ELF-1 (cell line): ENCODE data around the gene EYS.

Experiments
- DNase-seq: peaks from one replicate; pipeline ENCODE4 v3.0.0-alpha.2; 2016; ENCODE audit warnings: low read depth, low spot score

The EYS gene

DNA sequence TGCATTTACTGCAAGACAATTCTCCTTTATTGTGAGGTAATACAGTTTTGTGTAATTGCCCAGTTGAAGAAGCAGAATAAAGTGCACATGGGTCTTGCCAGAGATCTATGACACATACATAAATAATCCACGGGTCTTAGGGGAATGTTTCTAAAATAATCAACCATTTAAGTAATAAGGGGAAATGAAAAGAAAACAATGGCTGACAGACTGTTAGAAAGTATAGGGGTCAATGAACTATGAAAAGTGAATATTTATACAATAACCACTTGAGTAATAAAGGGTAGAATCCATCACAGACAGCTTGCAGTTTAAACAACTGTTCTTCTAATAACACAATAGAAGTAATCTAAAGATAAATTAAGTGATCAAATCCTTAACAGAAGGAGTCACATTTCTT, 477.2 kb downstream of the EYS start:
- no peak for DNase-seq

DNA sequence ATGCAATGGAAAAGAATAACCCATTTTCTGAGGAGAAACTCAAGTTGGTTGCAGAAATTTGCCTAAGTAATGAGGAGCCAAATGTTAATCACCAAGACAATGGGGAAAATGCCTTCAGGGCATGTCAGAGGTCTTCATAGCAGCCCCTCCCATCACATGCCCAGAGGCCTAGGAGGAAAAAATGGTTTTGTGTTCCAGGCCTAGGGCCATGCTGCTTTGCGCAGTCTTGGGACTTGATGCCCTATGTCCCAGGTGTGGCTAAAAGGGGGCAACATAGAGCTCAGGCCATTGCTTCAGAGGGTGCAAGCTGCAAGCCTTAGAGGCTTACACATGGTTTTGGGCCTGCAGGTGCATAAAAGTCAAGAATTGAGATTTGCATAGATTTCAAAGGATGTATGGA, 485.9 kb downstream of the EYS start:
- DNase-seq: no peak

DNA sequence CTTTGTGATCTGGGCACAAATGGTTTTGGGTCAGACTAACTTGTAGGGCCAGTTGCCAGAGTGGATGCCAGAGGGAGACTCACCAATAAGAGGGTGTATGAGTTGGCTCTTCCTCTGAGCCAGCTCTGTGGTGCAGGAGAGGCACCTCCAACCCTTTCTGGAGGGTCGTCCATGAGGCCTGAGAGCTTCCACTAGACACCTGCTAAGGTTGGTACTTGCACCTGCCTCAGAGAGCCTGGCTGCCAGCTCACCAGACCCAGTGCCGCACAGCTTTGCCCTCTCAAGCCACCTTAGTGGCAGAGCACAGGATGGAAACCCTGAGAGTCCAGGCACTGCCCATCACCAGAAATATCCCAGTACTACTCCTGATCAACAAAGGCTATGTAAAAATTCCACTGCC, 504.3 kb downstream of the EYS start:
- no peak for DNase-seq

DNA sequence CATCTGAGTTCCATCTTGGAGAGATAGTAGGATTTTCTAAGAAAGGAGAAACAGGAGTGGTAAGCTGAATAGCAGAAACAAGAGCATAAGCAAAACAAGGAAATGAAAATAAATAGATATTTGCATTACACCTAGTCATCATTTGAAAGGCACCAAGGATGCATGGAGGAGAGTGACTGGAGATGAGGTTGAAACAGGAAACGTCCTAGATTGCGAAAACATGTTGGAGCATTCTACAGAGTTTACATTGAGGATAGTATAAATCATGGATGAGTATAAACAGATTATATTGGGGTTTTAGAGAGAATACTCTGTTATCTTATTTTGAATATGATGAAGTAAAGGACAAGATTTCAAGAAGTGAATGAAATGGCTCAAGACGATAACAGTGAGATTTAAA, 507.3 kb downstream of the EYS start:
- no peak for DNase-seq

DNA sequence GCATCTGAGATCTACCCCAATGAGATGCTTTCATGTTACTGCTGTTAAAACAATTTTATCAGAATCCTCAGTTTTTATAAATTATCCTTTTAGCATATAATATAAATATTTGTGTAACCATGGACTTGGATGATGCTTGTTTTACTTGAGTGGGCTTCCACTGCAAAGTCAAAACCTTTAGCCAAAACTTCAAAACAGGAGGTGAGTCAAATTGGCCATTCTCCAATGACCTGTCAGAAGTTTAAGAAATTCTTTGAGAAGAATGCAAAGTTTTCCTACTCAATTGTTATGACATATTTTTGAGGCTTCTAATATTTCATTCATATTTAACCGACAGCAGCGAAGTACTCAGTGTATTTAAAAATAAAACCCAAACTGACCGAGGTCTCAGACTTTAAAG, 507.9 kb downstream of the EYS start:
- no peak for DNase-seq

DNA sequence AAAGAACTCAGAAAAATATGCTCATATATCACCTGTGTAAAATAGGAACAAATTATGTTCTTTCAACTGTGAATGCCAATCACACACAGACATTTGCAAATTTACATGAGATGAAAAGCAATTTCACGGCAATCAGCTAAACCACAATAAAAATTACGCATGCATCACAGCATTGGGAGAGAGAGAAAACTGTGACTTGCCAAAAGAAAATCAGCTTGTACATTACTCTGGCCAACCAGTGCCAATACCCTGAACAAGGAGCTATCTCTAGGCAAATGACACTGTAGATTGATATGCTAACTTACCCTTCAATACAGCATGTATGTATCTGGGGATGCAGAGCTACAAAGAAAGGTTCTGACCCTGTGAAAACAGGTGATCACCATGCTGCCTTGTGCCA, 515.6 kb downstream of the EYS start:
- DNase-seq: no peak

DNA sequence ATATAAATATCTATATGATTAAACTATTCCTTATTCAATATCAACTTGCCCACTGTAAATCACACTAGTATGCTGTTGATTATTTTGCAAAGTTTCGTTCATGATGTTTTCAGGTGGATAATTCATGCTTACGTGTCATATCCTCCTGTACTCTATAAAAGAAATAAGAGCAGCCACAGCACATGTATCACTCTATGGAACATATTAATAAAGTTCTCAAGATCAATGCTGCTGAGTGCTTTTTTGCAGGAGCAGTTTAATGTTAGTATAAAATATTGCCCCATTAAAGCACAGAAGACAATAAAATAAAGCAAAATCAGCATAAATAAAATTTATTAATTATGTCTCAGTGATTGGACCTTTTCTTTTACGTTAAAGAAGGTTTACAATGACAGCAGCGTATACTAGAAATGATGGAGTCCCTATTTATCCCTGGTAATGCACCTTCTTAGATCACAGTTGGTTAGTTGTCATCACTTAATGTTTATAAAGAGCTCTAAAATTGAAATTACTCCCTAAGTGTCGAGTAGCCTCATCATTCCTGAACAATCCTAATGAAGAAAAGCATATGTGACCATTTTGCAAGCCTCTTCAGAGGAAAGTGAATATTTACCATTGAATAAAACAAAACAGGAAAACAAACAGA, 517.7 kb downstream of the EYS start:
- DNase-seq: no peak

DNA sequence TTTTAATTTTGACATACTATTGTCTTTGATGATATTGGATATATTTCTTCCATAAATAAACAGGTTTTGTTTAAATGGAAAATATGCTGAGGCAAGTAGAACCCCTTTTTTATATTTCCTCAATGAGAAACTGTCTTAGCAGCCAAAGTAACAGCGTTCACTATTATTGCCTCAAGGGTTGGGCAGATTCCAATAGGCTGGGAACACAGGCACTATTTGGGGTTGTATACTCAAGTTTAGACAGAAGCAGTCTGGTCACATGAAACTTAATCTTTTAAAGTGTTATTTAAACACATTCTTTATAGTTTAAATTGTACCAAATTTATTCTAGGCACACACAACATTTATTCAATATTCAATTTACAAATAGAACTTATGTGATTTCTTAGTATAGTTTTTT, 520.2 kb downstream of the EYS start:
- DNase-seq: no peak

DNA sequence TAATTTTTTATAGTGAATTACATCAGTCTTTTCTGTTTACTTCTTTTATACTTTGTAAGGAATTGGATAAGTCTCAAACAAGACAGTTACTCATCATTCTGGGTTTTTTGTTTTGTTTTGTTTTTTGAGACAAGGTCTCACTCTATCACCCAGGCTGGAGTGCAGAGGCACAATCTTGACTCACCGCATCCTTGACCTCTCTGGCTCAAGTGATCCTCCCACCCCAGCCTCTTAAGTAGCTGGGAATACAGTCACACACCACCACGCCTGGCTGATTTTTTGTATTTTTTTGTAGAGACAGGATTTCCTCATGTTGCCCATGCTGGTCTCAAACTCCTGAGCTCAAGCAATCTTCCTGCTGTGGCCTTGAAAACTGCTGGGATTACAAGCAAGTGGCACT, 524.3 kb downstream of the EYS start:
- no peak for DNase-seq

DNA sequence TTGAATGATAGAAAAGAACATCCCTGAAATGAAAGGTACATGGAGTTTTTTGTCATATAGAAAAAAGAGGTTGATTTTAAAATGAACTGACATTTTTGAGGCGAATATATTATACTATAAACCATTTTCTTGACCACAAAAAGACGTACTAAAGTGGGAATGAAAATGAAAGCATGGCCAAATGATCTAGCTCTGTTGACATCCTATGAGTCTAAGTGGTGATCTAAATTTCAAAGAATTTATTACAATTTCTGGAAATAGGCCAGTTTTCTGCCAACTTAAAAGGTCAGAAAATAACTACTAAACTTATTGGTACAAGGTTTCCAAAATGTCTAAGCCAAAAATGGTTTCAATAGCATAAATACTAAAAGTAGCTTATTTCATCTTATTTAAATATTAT, 536.8 kb downstream of the EYS start:
- DNase-seq: no peak

DNA sequence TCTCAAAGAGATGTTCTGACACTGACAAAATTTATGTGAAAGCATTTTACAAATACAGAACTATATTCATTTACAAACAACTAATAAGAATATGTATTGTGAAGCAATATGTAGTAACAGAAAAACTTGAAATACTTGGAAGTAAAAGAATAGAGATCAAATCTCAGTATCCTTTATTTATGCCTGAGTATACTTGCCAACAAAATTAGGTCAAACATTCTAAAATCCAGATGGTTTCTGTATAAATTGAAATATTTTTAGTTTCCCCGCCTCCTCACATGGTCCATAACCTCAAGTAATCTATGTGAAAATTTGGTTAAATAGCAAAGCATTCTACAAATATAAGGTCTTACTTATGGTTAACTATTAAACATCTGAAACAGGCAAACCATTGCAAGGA, 545.4 kb downstream of the EYS start:
- no peak for DNase-seq

DNA sequence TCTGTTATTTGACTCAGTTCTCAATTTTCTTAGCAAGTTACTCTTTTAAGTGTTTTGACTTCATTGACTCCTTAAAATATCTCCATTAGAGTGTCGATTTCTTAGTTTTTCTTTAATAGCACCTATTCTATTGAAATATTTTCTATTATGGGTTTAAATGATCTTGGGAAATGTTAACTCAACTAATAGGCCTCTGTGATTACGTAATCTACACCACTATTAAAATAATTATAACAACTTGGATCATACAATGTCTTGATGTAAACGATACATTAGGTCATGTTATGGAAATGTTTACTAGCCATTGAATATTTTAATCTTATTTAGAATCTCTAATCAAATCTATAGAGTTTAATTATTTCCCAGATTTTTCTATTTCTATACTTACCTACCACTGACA, 550.0 kb downstream of the EYS start:
- no peak for DNase-seq

DNA sequence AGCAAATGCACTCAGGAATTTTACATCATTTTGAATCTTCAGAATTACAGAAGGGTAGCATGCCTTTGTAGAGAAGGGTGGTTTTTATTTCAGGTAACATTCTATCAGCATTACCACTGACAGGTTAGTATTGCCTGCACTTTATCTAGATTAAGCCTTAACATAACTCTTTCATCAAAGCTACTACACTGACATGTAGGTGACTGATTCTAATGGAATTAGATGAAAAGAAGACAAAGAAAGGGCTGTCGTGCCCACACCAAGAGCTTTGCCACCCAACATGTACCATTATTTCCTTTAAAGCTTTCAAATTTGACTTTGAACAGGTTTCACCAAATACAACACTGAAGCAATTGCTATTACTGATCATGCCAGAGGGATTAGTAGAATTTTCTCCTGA, 551.9 kb downstream of the EYS start:
- no peak for DNase-seq

DNA sequence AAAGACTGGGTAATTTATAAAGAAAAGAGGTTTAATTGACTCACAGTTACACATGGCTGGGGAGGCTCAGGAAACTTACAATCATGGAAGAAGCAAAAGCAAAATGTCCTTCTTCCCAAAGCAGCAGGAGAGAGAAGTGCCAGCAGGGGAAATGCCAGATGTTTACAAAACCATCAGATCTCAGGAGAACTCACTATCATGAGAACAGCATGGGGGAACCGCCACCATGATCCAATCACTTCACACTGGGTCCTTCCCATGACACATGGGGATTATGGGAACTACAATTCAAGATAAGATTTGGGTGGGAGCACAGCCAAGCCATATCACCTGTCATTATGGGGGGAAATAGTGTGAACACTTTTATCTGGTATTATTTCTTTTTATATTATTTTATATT, 557.2 kb downstream of the EYS start:
- no peak for DNase-seq

DNA sequence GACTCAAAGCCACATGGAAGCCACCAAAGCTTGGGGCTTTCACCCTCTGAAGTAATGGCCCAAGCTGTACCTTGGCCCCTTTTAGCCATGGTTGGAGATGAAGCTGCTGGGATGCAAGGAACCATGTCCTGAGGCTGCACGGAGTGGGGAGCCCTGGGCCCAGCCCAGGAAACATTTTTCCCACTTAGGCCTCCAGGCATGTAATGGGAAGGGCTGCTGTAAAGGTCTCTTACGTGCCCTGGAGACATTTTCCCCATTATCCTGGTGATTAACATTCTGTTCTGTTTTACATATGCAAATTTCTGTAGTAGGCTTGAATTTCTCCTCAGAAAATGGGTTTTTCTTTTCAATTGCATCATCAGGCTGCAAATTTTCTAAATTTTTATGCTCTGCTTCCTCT, 558.2 kb downstream of the EYS start:
- no peak for DNase-seq

DNA sequence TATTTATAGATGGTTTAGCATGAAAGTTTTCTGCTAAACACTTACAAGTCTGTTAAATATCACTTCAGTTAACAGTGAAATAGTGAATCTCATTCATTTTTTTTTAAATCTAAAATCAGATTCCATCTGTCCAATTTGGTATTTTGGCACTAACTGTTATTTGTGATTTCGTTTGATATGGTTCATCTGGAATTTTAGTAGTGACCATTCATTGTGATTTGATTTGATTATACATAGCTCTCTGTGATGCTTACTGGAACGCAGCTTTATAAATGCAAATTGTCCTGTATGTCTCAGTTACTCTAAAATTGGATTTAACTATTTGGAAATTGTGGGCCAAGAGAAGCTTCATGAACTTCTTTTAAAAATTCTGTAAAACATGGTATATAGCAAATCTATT, 571.5 kb downstream of the EYS start:
- DNase-seq: no peak

DNA sequence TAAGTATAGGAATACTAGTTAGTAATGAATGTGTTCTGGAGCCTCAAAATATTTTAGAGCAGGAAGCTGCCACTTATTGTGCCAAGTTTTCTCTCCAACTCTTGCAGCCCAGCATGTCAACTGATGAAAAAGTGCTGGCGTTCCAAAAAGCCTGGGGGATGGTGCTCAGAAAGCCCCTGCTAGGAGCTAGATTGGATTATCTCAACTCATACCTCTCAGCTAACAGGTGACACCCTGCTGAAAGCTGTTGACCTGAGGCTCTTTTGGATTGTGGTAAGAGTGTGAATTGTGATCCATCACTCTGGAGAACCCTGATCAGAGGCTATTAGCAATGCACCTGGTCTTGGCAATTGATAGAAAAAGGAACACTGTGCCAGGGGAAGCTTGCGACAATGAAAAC, 580.4 kb downstream of the EYS start:
- DNase-seq: no peak

DNA sequence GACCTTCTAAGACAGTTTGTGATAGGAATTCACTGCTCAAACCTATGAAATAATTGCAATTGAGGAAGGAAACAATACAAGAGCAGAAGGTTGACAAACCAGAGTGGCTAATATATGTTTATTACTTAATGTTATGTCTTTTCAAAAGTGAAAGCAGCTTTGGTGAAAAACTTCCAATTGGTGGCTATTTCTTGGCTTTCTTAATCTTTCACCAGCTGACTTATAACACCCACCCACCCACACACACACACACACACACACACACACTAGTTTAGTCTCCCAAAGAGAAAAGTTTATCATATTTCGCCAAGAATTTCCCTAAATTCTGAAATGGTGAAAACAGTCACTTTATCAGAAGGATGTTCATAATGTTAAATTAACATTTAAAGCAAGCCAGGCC, 583.5 kb downstream of the EYS start:
- no peak for DNase-seq

DNA sequence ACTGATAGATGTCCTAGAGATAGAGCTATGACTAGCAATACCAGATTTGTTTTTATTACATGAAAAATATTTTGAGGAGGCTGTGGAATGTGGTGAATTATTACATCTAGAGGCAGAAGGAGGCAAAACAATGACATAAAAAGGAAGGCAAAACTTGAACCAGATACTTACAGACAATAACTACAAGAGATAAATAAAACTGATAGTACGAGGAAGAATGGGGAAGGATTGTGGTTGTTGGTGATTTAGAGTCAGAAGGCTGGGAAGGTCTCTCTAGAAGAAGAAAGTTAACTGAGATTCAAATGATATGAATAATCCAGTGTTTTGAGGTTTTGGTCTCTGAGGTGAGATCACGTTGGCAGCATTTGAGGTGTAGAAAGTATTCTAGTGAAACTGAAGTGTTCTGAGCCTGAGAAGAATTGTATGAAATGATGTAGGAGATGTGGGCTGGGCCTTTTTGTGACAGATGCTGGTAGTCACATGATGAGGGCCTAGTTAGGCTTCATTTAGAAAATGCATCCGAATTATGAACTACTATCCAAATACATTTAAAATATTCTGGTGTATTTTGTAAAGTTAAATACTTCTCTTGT, 589.1 kb downstream of the EYS start:
- no peak for DNase-seq

DNA sequence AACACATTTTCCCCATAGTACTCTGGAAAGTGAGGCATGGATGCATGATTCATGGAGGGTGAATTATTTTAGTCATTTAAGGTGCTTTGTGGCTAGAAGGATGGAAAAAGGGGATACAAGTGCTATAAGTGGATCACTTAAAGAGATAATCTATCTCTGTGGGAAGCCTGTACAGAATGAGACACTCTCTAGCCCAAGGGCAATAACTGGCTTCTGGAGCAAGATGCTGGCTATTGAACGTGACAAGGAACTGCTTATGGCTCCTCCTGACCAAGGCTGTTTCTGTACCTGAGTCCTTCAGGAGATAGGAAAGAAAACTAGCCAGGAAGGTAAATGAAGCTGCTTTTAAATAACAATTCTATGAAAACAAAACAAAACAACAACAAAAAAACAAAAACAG, 590.7 kb downstream of the EYS start:
- DNase-seq: no peak

DNA sequence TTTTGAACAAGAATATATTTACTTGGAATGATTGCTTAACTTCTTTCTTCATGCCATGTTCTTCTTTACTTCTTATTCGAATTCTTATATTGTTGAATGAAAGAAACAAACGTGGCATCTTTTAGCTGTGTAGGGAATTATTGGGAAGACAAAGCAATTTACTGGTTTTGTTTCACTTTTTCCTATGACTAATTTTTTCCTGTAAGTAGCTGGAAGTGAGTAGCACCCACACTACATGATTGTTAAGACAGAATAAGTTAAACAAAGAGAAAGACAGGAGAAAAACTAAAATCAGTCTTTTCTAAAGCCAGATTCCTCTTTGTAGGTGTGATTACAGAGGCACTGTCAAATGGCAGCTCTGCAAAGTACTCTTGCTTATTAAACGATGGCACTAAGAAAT, 593.4 kb downstream of the EYS start:
- no peak for DNase-seq

DNA sequence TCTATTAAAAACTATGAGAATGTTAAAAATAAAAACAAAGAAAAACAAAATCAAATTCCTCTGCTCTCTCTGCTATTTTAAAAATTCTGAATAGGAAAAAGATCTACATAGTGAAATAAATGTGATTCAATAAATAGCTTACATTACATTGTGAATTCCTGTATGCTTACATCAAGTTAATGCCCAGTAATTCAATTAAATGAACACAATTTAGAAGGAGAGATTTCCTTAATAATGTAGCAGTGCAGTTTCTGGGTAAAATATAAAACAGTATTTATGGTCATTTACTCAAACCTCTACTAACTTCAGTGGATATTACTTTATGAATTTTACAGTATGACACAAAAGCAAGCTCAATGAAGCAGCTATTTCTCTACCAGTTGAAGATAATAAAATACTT, 594.6 kb downstream of the EYS start:
- DNase-seq: no peak

DNA sequence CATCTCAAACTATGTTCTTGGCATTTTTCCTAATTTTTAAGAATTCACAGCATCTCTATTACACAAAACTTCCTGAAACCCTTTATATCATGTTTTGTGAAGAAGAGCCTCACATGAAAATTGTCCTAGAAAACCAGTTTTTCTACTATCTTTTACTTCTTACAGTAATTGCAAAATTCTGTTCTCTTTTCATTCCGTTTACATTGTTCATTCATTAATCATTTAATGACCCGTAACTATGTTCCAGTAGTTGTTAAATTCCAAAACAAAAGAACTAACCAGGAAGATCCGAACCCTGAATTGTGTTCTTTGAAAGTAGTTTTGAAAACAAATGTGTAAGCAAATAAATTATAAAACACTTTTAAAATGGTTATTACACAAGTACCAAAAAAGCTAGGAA, 597.0 kb downstream of the EYS start:
- DNase-seq: no peak

DNA sequence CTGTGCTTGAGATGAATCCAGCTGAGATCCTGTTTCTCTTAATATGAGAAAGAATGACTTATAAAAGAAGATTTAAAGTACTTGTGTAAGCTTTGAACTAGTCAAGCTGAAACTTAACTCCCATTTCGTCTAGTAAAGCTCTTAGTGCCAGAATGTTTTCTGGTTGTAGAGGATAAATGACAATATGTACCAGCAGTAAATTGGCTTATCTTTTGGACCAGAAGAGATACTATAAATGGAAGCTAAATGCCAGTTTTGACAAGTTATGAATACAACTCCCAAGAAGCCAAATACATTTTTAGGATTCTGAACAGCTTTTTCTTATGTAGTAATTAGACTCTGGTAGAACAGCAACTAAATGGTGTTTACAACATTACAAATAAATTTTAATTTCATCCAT, 608.7 kb downstream of the EYS start:
- DNase-seq: no peak
